Large intestine (tissue), 3 donors: Measurements from ENCODE around the gene UBASH3A. TPM values are rescaled to one million over a fixed set of nuclear protein-coding genes. Genes with fewer than 3 reads are reported as not detected.

Experiments used
- DNase-seq, 2 donors: peaks; one replicate each; pipeline versions ENCODE4 v3.0.0 to v3.0.0-alpha.2; 2013
- H3K27ac ChIP-seq: one replicate; pipeline ENCODE4 v1.5.1; 2013; ENCODE audit warnings: low read length
- H3K27me3 ChIP-seq: 2 replicates; pipeline ENCODE4 v1.6.1; 2013; ENCODE audit warnings: low read length; ENCODE audit not compliant: control insufficient read depth, insufficient read depth
- H3K36me3 ChIP-seq: 2 replicates; pipeline ENCODE4 v1.6.1; 2013; ENCODE audit warnings: low read length; ENCODE audit not compliant: control insufficient read depth, insufficient read depth
- H3K4me1 ChIP-seq: one replicate; pipeline ENCODE4 v1.6.1; 2013; ENCODE audit warnings: low read length; ENCODE audit not compliant: control insufficient read depth, insufficient read depth
- H3K4me3 ChIP-seq: one replicate; pipeline ENCODE4 v1.5.1; 2013; ENCODE audit warnings: low read length
- H3K9me3 ChIP-seq: one replicate; pipeline ENCODE4 v1.6.1; 2013; ENCODE audit warnings: mild to moderate bottlenecking, low read depth, low read length, moderate library complexity; ENCODE audit not compliant: control insufficient read depth
- WGBS: methylation state at CpG from one replicate; pipeline ENCODE4 v1.1.5; 2013; ENCODE audit warnings: low lambda C conversion rate; ENCODE audit not compliant: insufficient coverage; 5-methylcytosine and 5-hydroxymethylcytosine counted together
- polyA plus RNA-seq: library from polyadenylated mRNA; unstranded; fragments of 120-200 nt; gene quantifications from one replicate; pipeline ENCODE4 v1.2.1, GENCODE V29; 2013

UBASH3A gene
- polyA plus RNA-seq, 1 donor: 0.73 TPM

DNA sequence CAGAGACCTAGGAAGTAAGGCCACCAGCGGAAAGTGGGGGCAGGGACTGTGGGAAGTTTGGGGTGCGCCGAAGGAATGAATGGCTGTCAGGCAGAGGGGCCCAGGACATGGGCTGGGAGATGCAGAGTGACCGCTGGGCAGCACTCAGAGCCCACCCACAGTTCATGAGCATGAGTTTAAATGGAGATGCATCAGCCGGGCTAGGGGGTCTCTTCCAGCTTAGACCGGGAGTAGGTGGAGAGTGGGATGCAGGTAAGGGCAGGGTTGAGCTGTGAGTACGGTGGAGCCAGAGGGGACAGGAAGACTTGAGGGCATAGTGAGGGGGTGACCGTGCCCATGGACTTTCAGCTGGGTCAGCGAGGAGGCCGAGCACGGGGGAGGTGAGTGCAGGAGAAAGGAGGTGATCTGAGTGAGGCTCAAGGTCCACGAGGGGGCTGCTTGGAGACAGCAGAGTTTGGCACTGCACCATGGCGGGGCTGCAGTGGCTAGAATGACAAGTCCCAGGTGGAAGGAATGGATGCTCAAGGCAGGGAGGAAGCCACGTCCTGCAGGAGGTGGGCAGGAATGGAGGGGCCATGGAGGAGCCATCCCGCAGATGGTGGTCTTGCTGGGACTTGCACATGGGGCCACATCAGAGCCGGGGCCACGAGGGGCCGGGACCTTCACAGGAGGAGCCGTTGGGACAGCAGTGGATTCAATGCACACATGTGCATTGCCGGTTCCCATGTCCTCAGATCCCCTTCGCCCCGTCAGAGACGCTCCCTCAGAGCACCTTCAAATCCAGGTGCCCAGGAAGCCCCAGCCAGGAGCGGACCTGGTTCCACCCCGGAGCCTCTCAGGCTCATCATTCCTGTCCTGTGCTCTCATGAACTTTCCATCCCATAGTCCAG lies 34.9 kb downstream of the UBASH3A start:
- H3K9me3 ChIP-seq: no peaks in the 10 kb centered on the region
- no peak for DNase-seq
- no CpG with 5 or more reads among the region's 25 CpGs for WGBS
- H3K27me3 ChIP-seq: no peaks in the 10 kb centered on the region
- no peak overlapping the region for H3K27ac ChIP-seq
- no peak overlapping the region for H3K4me3 ChIP-seq
- H3K36me3 ChIP-seq: no peaks in the 10 kb centered on the region
- H3K4me1 ChIP-seq: peaks cover 7% of the 10 kb centered on the region

- Histone ChIP-seq H3K27me3 (no peaks in the 10 kb centered on the region), H3K9me3 (no peaks in the 10 kb centered on the region), H3K36me3 (no peaks in the 10 kb centered on the region), H3K4me1 (no peaks in the 10 kb centered on the region), H3K4me3 (no peak overlapping the region), H3K27ac (no peak overlapping the region)
- no peak for DNase-seq
- no CpG with 5 or more reads among the region's 17 CpGs for WGBS
Measured at GRCh38 chr21:42439284-42440186, 35.8 kb downstream of the UBASH3A start.

GRCh38 chr21:42440187-42440792 lies 36.6 kb downstream of the UBASH3A start:
- H3K4me1 ChIP-seq: no peaks in the 10 kb centered on the region
- H3K27ac ChIP-seq: no peak overlapping the region
- WGBS: 72% methylated on average over 2 of the region's 12 CpGs
- no peaks in the 10 kb centered on the region for H3K9me3 ChIP-seq
- DNase-seq: no peak
- no peaks in the 10 kb centered on the region for H3K27me3 ChIP-seq
- H3K36me3 ChIP-seq: no peaks in the 10 kb centered on the region
- no peak overlapping the region for H3K4me3 ChIP-seq

- no peaks in the 10 kb centered on the region for H3K9me3 ChIP-seq
- H3K4me1 ChIP-seq: no peaks in the 10 kb centered on the region
- no peaks in the 10 kb centered on the region for H3K36me3 ChIP-seq
- H3K4me3 ChIP-seq: no peak overlapping the region
- no peak overlapping the region for H3K27ac ChIP-seq
- WGBS: 78% methylated on average over 2 of the region's 6 CpGs
- no peaks in the 10 kb centered on the region for H3K27me3 ChIP-seq
- DNase-seq: no peak
Measured at GRCh38 chr21:42441963-42442362, 38.3 kb downstream of the UBASH3A start.

DNA sequence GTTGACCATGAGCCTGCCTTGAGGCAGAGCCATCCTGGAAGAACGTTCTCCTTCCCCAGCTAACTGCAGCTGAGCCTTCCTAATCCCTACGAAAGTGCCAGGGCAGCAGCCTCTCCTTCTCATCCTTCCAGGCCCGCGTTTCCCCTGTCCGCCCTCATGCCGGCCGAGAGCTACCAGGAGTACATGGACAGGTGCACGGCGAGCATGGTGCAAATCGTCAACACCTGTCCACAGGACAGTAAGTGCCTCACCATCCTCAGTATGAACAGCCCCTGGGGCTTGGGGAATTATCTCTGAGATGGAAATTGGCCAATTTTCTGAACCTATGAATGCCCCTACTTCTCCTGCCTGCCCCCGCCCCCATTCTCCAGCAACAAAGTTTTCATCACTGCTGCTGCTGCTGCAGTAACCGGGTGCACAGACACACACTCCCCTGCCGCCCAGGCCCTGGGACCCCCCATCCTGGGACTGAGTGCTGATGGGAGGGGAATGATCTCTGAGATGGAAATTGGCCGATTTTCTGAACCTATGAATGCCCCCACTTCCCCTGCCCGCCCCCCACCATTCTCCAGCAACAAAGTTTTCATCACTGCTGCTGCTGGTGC lies 39.6 kb downstream of the UBASH3A start:
- WGBS: no CpG with 5 or more reads among the region's 15 CpGs
- no peak for DNase-seq

DNA sequence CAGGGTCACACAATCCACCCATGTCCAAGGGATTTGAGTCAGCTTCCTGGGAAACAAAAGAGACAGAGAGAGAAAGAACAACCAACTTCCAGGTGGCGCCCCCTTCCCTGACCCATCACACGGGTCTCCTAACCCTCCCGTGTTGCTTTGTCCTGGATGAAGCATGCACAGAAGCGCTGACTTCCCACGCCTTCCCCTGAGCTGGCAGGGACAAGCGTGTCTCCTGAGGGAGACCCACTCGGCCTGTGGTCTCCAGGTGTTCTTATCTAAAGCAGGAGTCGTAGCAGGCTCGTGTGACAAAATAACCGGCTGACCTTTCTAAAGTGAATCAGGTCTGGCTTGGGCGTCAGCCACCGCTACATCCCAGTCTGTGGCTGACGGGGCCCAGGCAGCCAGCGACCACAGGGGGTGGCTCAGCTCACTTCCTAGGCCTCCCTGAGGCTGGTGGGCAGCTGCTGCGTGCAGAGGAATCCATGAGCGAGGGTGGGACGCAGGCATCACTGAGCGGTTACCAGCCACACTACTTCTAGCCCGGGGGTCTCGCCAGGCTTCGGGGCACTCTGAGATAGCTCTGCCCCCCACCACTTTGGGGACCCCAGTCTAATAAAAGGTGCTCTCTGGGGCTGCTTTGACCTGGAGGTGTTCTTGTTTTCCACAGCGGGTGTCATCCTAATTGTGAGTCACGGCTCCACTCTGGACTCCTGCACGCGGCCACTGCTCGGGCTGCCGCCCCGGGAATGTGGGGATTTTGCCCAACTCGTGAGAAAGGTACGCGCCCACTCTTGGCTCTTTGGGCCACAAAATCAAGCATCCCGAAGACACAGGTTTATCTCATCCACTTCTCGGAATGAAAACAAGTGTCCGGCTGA lies 40.4 kb downstream of the UBASH3A start:
- H3K27ac ChIP-seq: no peak overlapping the region
- no peaks in the 10 kb centered on the region for H3K9me3 ChIP-seq
- H3K27me3 ChIP-seq: no peaks in the 10 kb centered on the region
- H3K4me3 ChIP-seq: no peak overlapping the region
- no peak for DNase-seq
- no peaks in the 10 kb centered on the region for H3K36me3 ChIP-seq
- WGBS: no CpG with 5 or more reads among the region's 34 CpGs
- H3K4me1 ChIP-seq: no peaks in the 10 kb centered on the region

More for the DNA sequence above, 39.6 kb downstream of the UBASH3A start:
- H3K4me1 ChIP-seq: no peaks in the 10 kb centered on the region
- no peaks in the 10 kb centered on the region for H3K36me3 ChIP-seq
- H3K9me3 ChIP-seq: no peaks in the 10 kb centered on the region
- H3K4me3 ChIP-seq: no peak overlapping the region
- H3K27ac ChIP-seq: no peak overlapping the region
- H3K27me3 ChIP-seq: no peaks in the 10 kb centered on the region

- Histone ChIP-seq H3K4me3 (no peak overlapping the region), H3K9me3 (no peaks in the 10 kb centered on the region), H3K4me1 (peaks cover 1% of the 10 kb centered on the region), H3K27me3 (no peaks in the 10 kb centered on the region), H3K36me3 (no peaks in the 10 kb centered on the region), H3K27ac (no peak overlapping the region)
- DNase-seq: no peak
- WGBS: no CpG with 5 or more reads among the region's 10 CpGs
Measured at GRCh38 chr21:42444745-42445059, 41.0 kb downstream of the UBASH3A start.

DNA sequence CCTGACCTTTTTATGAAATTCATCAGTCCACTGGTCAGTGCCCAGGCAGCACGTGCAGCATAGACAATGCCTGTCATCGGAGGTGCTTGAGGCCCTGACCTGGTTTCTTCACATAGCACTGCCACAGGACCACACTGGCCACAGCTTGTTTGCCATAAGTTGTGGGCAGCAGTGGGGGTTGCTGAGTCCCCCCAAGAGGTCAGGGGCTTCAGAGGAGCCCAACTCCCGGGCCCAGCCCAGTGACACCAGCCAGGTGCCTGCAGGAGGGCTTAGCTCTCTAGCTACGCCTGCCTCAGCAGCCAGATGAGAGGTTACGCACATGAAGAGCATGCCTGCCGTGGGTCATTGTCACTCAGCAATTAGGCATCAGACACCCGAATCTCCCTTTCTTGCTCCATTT lies 41.6 kb downstream of the UBASH3A start:
- Histone ChIP-seq H3K27ac (no peak overlapping the region), H3K36me3 (no peaks in the 10 kb centered on the region), H3K9me3 (peaks cover 1% of the 10 kb centered on the region), H3K4me3 (no peak overlapping the region), H3K27me3 (no peaks in the 10 kb centered on the region), H3K4me1 (peaks cover 2% of the 10 kb centered on the region)
- WGBS: no CpG with 5 or more reads among the region's 7 CpGs
- no peak for DNase-seq

DNA sequence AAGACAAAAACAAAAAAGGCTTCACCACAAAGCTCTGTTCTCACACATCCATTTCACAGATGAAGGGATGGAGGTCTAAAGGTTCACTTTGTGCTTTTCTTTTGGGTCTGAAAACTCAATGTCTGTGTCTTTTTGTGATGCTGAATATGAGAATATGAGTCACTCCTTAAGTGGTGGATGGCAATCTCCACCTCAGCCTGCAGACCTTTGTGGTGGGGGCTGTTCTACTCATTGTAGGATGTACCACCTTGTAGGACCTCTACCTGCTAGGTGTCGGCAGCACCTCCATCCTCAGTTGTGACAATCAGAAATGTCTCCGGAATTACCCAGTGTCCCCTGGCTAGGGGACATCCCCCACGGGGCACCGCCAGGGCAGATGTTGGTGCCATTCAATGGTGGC lies 42.8 kb downstream of the UBASH3A start:
- Histone ChIP-seq H3K36me3 (no peaks in the 10 kb centered on the region), H3K27me3 (no peaks in the 10 kb centered on the region), H3K4me3 (no peak overlapping the region), H3K9me3 (peaks cover 4% of the 10 kb centered on the region), H3K27ac (no peak overlapping the region), H3K4me1 (peaks cover 2% of the 10 kb centered on the region)
- no CpG with 5 or more reads among the region's 4 CpGs for WGBS
- DNase-seq: no peak
